Activated CD4-positive, alpha-beta memory T cell treated with anti-CD3 and anti-CD28 coated beads, Interleukin-2, amount 10 ng/mL, durations not matched to agents 7 days and 5 days (primary cell): Measurements from ENCODE around the gene FAM53A. TPM values are rescaled to one million over a fixed set of nuclear protein-coding genes. Genes with fewer than 3 reads are reported as not detected.
"Not testable (repeated sequence)": the region's sequence is repeated elsewhere in the genome, so short reads cannot be mapped to it uniquely, and the experiment has no call there.

Source experiments
- CTCF ChIA-PET: fragments of 350-600 bp; sonication (Branson Sonifier 250); formaldehyde crosslinking; loops from one replicate; lab custom pipeline; 2021; ENCODE audit warnings: antibody characterized with exemption, inconsistent platforms; lab: Charles Lee
- POLR2A ChIA-PET: fragments of 350-600 bp; sonication (Branson Sonifier 250); formaldehyde crosslinking; loops from one replicate; lab custom pipeline; 2021; ENCODE audit warnings: antibody characterized with exemption; lab: Charles Lee
- DNase-seq: peaks from one replicate; pipeline ENCODE4 v3.0.0-alpha.2; 2020
- H3K27ac Mint-ChIP-seq: one replicate; pipeline ENCODE4 v1.8.0; 2021; ENCODE audit warnings: mild to moderate bottlenecking, mixed read lengths
- H3K27me3 Mint-ChIP-seq: one replicate; pipeline ENCODE4 v1.8.0; 2021; ENCODE audit warnings: mixed read lengths
- H3K36me3 Mint-ChIP-seq: one replicate; pipeline ENCODE4 v1.8.0; 2021; ENCODE audit warnings: low read depth, mixed read lengths
- H3K4me1 Mint-ChIP-seq: one replicate; pipeline ENCODE4 v1.8.0; 2021; ENCODE audit warnings: mixed read lengths
- H3K4me3 Mint-ChIP-seq: one replicate; pipeline ENCODE4 v1.8.0; 2021; ENCODE audit warnings: mild to moderate bottlenecking, mixed read lengths
- H3K9me3 Mint-ChIP-seq: one replicate; pipeline ENCODE4 v1.8.0; 2021; ENCODE audit warnings: mixed read lengths
- total RNA-seq, 2 experiments: library from RNA; stranded (reverse); gene quantifications; one replicate each; pipeline ENCODE4 v1.2.3, GENCODE V29; 2021

FAM53A gene
- total RNA-seq, 2 experiments from 2014 or later: 0.65 to 0.91 TPM

- H3K36me3 Mint-ChIP-seq: no peaks in the 10 kb centered on the region
- no peak overlapping the region for H3K27ac Mint-ChIP-seq
- POLR2A ChIA-PET: no interaction called here
- H3K4me3 Mint-ChIP-seq: no peak overlapping the region
- DNase-seq: no peak
- CTCF ChIA-PET: no interaction called here
- no peaks in the 10 kb centered on the region for H3K9me3 Mint-ChIP-seq
- no peaks in the 10 kb centered on the region for H3K27me3 Mint-ChIP-seq
- peaks cover 3% of the 10 kb centered on the region for H3K4me1 Mint-ChIP-seq
Measured at GRCh38 chr4:1651609-1652008, 32.5 kb downstream of the FAM53A start.

GRCh38 chr4:1648962-1649361, 35.2 kb downstream of the FAM53A start:
- Mint-ChIP-seq H3K27ac (no peak overlapping the region), H3K27me3 (no peaks in the 10 kb centered on the region), H3K4me1 (peaks cover 3% of the 10 kb centered on the region), H3K36me3 (no peaks in the 10 kb centered on the region), H3K9me3 (no peaks in the 10 kb centered on the region), H3K4me3 (no peak overlapping the region)
- ChIA-PET POLR2A (no interaction called here), CTCF (no interaction called here)
- no peak for DNase-seq

- no peaks in the 10 kb centered on the region for H3K27me3 Mint-ChIP-seq
- CTCF ChIA-PET: no interaction called here
Measured at GRCh38 chr4:1647432-1647831, 36.7 kb downstream of the FAM53A start.

GRCh38 chr4:1646690-1647089, 37.4 kb downstream of the FAM53A start:
- Mint-ChIP-seq H3K27me3 (no peaks in the 10 kb centered on the region), H3K4me3 (no peak overlapping the region), H3K9me3 (no peaks in the 10 kb centered on the region), H3K4me1 (peaks cover 3% of the 10 kb centered on the region), H3K27ac (no peak overlapping the region), H3K36me3 (no peaks in the 10 kb centered on the region)
- DNase-seq: no peak
- CTCF ChIA-PET: no interaction called here
- POLR2A ChIA-PET: no interaction called here

More at GRCh38 chr4:1647432-1647831, 36.7 kb downstream of the FAM53A start:
- no peak overlapping the region for H3K4me3 Mint-ChIP-seq
- H3K36me3 Mint-ChIP-seq: no peaks in the 10 kb centered on the region
- POLR2A ChIA-PET: no interaction called here
- no peak overlapping the region for H3K27ac Mint-ChIP-seq
- DNase-seq: no peak
- H3K9me3 Mint-ChIP-seq: no peaks in the 10 kb centered on the region
- peaks cover 3% of the 10 kb centered on the region for H3K4me1 Mint-ChIP-seq

- Mint-ChIP-seq H3K36me3 (no peaks in the 10 kb centered on the region), H3K9me3 (no peaks in the 10 kb centered on the region), H3K27ac (no peak overlapping the region), H3K4me1 (peaks cover 3% of the 10 kb centered on the region), H3K4me3 (no peak overlapping the region), H3K27me3 (no peaks in the 10 kb centered on the region)
- POLR2A ChIA-PET: no interaction called here
- DNase-seq: no peak
- CTCF ChIA-PET: no interaction called here
Measured at GRCh38 chr4:1644891-1645657, 39.0 kb downstream of the FAM53A start.

- Mint-ChIP-seq H3K9me3 (no peaks in the 10 kb centered on the region), H3K27ac (no peak overlapping the region), H3K4me3 (no peak overlapping the region), H3K4me1 (peaks cover 3% of the 10 kb centered on the region), H3K36me3 (no peaks in the 10 kb centered on the region), H3K27me3 (no peaks in the 10 kb centered on the region)
- ChIA-PET CTCF (interaction anchor here (0.6 kb wide), 1 partner anchor 194 kb away, joined by 3 read pairs; no protein-coding TSS in a partner anchor), POLR2A (no interaction called here)
- DNase-seq: no peak
Measured at GRCh38 chr4:1643971-1644735, 40.0 kb downstream of the FAM53A start.

GRCh38 chr4:1642196-1642951, 41.7 kb downstream of the FAM53A start:
- ChIA-PET POLR2A (no interaction called here), CTCF (interaction anchor here (1.5 kb wide), 1 partner anchor 13 kb away, joined by 3 read pairs; no protein-coding TSS in a partner anchor)
- peaks cover under 1% of the 10 kb centered on the region for H3K4me1 Mint-ChIP-seq
- no peaks in the 10 kb centered on the region for H3K36me3 Mint-ChIP-seq
- no peak overlapping the region for H3K4me3 Mint-ChIP-seq
- no peaks in the 10 kb centered on the region for H3K27me3 Mint-ChIP-seq
- H3K9me3 Mint-ChIP-seq: no peaks in the 10 kb centered on the region
- DNase-seq: no peak
- H3K27ac Mint-ChIP-seq: no peak overlapping the region

GRCh38 chr4:1641671-1642070, 42.4 kb downstream of the FAM53A start:
- Mint-ChIP-seq H3K36me3 (no peaks in the 10 kb centered on the region), H3K27ac (no peak overlapping the region), H3K27me3 (no peaks in the 10 kb centered on the region), H3K4me1 (no peaks in the 10 kb centered on the region), H3K9me3 (no peaks in the 10 kb centered on the region), H3K4me3 (no peak overlapping the region)
- CTCF ChIA-PET: interaction anchor here (1.5 kb wide), 1 partner anchor 12 kb away, joined by 3 read pairs; no protein-coding TSS in a partner anchor
- no peak for DNase-seq
- POLR2A ChIA-PET: no interaction called here

- POLR2A ChIA-PET: not testable (repeated sequence)
Measured at GRCh38 chr4:1640716-1641503, 43.2 kb downstream of the FAM53A start.

GRCh38 chr4:1640190-1640589, 43.9 kb downstream of the FAM53A start:
- H3K4me1 Mint-ChIP-seq: no peaks in the 10 kb centered on the region
- H3K9me3 Mint-ChIP-seq: no peaks in the 10 kb centered on the region
- H3K27me3 Mint-ChIP-seq: no peaks in the 10 kb centered on the region
- no peak for DNase-seq
- no peak overlapping the region for H3K4me3 Mint-ChIP-seq
- POLR2A ChIA-PET: no interaction called here
- CTCF ChIA-PET: no interaction called here
- no peak overlapping the region for H3K27ac Mint-ChIP-seq
- H3K36me3 Mint-ChIP-seq: no peaks in the 10 kb centered on the region

More at GRCh38 chr4:1640716-1641503, 43.2 kb downstream of the FAM53A start:
- H3K27ac Mint-ChIP-seq, DNase-seq, H3K27me3 Mint-ChIP-seq, H3K9me3 Mint-ChIP-seq, H3K4me3 Mint-ChIP-seq, H3K4me1 Mint-ChIP-seq, H3K36me3 Mint-ChIP-seq: not testable (repeated sequence)
- CTCF ChIA-PET: interaction anchor here (0.6 to 1.5 kb wide), 2 partner anchors 9 to 12 kb away, joined by 3 read pairs; no protein-coding TSS in a partner anchor

GRCh38 chr4:1639299-1639868, 44.7 kb downstream of the FAM53A start:
- CTCF ChIA-PET: no interaction called here
- H3K36me3 Mint-ChIP-seq: no peaks in the 10 kb centered on the region
- DNase-seq: no peak
- no peak overlapping the region for H3K27ac Mint-ChIP-seq
- POLR2A ChIA-PET: no interaction called here
- H3K27me3 Mint-ChIP-seq: peaks cover 2% of the 10 kb centered on the region
- H3K4me1 Mint-ChIP-seq: no peaks in the 10 kb centered on the region
- no peak overlapping the region for H3K4me3 Mint-ChIP-seq
- no peaks in the 10 kb centered on the region for H3K9me3 Mint-ChIP-seq

GRCh38 chr4:1638873-1639272, 45.2 kb downstream of the FAM53A start:
- DNase-seq: no peak
- no peak overlapping the region for H3K27ac Mint-ChIP-seq
- H3K4me1 Mint-ChIP-seq: no peaks in the 10 kb centered on the region
- H3K27me3 Mint-ChIP-seq: peaks cover 2% of the 10 kb centered on the region
- ChIA-PET CTCF (no interaction called here), POLR2A (no interaction called here)
- H3K9me3 Mint-ChIP-seq: no peaks in the 10 kb centered on the region
- no peaks in the 10 kb centered on the region for H3K36me3 Mint-ChIP-seq
- H3K4me3 Mint-ChIP-seq: no peak overlapping the region
